Measurements from ENCODE around the gene RAP1A.

DNA sequence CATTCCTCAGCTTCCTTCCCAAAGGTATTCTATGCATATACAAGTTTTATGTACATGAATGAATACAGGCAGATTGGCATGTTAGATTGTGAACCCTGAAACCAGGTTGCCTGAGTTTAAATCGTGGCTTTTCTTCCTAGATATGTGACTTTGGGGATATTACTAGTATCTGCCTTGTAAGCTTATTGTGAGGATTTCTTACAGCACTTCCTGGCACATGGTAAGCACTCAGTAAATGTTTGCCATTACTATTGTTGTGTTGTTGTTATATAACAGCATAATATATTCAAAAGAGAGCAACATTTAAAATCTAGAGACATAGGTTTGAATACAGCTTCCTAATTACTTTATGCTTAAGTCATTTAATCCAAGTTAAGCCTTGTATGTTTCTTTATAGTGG, 45.1 kb downstream of the RAP1A start:
- TF ChIP-seq CTCF (IDR thresholded peaks at IDR 0.05; ENCODE audit: low read depth, low read length) (no peak), POLR2A (IDR thresholded peaks at IDR 0.05; ENCODE audit: extremely low read depth, insufficient read length) (no peak)

Data from NB4 (cell line).